ENCODE results near the gene BCORL1.

Gene BCORL1

DNA sequence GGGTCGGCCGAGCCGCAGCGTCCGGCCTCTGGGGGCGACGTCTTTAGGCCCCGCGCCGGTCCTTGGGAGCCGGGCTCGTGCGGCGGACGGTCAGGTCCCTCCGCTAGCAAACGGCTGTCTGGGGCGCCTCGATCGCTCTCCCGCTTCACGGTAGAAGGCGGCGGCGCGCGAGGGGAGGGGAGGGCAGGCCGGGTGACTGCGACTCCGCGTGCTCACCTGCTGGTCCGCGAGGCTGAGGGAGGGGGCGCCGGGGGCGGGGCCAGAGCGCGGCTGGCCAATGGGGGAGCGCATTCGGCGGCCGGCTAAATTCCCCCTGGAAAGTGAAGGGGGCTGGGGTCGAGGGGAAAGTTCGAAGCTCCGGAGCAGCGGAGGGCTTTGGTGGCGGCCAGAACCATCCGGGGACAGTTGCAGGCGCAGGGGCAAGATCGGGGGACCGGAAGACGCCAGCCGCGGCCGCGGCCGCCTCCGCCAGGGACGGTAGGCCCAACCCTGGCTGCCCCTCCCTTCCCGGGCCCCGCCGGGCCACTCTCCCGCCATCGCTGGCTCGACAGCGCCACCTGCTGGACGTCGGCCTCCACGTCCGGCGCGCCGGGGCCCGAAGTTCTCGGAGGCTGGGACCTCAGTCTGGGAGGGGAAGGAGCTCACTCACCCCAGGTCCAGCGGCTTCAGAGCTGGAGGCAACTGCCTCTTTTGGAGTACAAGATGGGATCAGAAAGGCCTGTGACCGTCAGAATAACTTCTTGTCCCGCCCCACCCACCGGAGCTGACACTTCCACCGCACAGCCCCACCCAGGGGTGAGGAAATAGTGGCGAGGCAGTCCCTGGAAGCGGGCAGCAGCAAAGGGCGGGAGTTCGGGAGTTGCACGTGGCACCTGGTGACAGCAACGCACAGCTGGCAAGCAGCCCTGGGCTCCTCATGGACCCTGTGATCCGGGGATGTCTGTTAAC lies 78.0 kb downstream of the BCORL1 start:
- peak; percentile 67 for DNase-seq

GRCh38 chrX:130066975-130067615 lies 84.7 kb downstream of the BCORL1 start:
- no peak for DNase-seq

GRCh38 chrX:130071611-130072344 lies 89.3 kb downstream of the BCORL1 start:
- DNase-seq = no peak

GRCh38 chrX:130072345-130072740 lies 89.9 kb downstream of the BCORL1 start:
- no peak for DNase-seq

DNA sequence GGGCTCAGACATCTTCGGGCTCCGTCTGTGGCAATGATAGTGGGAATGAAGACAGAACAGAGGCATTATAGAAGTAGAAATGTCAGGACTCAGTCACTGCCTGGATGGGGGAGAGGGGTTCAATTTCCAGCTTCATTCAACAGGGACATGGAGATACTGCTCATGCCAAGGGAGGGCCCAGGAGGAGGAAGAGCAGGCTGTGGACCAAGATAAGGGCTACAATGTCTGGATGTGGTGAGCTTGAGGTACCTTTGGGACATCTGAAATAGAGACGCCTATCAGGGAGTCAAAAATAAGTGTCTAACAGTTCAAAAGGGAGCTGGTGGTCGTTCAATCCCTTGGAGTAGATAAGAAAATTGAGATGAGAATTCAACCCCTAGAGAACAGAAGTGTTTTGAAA lies 93.3 kb downstream of the BCORL1 start:
- DNase-seq = no peak

DNA sequence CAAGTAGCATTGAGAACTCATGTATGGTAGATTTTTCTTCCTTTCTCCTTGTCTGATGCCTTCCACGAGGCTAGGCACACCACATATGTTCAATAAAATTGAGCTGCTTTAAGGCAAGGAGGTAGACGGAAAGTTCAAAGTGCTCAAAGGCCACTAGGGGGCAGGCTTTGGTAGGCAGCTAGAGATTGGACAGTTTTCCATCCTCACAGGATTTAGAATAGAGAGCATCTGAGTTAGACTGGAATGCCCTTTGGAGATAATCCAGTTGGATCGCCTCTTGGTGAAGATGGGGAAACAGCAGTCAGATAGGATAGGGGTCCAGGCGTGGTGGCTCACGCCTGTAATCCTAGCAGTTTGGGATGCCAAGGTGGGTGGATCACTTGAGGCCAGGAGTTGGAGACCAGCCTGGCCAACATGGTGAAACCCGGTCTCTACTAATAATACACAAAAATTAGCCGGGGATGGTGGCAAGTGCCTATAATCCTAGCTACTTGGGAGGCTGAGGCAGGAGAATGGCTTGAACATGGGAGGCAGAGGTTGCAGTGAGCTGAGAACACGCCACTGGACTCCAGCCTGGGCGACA lies 97.5 kb downstream of the BCORL1 start:
- DNase-seq = peak; percentile 58

DNA sequence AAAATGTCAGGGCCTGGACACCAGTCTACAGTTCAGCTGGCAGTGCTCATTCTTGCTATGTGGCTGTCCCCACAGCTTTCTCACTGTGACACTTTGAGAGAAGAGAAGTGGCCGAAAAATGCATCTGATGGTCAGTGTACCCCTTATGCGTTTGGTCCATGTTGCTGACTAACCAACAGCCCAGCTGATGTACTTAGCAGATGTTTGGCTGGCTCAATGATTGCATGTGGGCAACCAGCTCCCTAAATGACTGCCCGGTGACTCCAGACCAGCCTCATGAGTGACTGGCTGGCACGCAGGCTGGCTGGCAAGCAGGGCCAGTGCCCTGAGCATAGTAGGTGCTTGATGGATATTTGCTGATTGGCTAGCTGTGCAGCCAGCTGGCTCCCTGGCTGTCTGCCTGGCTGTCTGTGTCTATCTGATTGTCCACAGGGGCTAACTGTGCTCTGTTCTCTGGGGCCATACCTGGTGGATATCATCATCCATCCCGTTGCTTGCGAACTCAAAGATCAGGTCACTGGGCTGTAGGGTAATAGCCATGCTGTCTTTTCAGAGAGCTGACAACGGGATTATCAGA lies 98.4 kb downstream of the BCORL1 start:
- DNase-seq = no peak

DNA sequence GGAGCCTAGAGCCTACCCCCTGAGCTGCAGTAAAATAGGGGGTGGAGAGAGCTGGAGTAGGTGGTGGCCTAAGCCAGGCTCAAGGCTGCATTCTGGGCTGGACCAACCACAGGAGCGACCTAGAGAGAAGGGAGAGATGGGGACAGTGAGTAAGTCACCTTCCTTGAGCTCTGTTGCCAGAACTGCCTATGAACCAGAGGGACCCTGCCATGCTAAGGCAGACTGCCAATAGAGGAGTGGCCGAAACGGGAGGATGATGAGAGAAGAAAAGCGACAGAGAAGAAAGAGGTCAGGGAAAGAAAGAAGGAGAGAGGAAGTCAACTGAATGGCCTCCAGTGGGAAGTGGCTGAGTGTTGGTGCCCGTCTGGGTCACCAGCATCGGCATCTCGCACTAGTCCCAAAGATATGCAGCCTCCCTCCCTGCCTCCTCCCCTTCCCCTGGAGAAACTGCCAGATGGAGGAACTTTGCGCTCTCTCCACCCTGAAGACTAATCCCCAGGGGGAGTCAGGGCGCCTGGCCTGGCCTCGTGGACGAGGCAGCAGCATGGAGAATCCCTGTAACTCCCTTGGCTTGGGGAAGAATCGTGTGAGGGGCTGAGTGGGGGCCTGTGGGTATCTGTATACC lies 99.1 kb downstream of the BCORL1 start:
- DNase-seq = no peak

- DNase-seq = peak; percentile 82
These were observed 100.0 kb downstream of the BCORL1 start for GRCh38 chrX:130082244-130083106.

GRCh38 chrX:130083107-130083490 lies 100.7 kb downstream of the BCORL1 start:
- DNase-seq = no peak

DNA sequence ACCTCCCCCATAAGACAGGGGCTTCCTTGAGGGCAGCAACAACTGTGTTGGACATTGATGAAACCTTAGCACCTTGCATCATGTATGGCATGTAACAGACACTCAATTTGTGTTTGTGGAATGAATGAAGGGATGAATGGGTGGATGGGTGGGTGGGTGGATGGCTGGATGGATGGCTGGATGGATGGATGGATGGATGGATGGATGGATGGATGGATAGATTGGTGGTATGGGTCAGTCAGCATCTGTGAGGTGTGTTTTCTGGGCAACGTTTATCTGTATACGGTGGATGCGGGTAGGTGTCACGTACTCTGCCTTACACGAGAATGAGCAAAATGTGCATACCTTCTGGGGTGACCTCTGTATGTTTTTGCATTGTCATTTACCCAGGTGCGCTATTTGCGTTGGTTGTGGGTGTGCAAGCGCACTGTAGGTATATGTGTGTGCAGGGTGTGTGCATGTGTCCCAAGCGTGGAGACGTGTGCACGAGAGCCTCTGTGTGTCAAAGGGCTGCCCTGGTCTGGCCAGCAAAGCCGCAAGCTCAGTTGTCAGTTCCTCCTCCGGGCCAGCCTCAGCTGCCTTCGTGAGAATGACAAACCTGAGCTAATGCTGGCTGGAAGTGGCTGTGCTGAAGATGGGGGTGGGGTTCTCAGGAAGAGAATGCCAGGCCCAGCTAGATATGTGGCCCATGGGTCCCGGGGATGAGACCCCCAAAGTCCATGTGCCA lies 101.4 kb downstream of the BCORL1 start:
- DNase-seq = no peak

GRCh38 chrX:130084631-130085237 lies 102.3 kb downstream of the BCORL1 start:
- no peak for DNase-seq

DNA sequence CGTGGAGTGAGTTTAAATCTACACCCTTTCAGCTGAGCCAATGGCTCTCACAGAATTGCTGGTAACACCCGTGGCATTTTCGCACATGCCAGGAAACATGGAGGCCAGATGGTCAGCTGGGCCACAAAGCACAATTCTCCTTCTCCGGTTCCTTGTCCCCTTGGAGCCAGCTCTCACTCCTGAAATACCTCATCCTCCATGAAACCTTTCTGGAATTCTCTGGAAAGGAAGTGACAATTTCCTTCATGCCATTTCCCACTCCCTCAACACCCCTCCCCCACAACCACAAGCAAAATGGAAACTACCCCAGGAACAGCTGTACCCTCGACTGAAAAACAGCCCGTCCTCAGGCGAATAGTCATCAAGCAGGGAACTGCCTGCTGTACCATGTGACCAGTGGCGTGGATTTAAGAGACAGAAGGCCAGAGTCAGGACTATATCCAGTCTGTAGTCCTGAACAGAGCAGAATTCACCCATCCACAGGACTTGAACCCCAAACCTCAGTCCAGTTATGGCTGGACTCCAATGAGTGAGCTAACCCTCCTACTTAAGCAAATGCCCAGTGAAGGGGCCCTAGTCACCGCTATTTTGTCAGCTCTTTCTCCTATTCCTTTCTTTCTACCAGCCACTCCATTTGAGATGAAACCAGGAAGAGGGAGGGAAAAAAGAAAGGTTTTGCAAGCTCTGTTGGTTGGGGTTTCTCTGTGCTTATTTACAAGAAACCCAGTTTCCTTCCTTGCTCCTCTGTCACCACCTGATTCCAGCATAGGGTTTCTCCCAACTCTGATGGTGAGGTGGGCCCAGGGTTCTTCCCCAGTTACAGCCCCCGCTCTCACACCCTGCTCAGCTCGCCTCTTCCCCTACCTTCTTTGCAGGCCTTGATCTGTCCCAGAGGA lies 103.4 kb downstream of the BCORL1 start:
- no peak for DNase-seq

GRCh38 chrX:130086447-130087206 lies 104.2 kb downstream of the BCORL1 start:
- DNase-seq = peak; percentile 77

DNA sequence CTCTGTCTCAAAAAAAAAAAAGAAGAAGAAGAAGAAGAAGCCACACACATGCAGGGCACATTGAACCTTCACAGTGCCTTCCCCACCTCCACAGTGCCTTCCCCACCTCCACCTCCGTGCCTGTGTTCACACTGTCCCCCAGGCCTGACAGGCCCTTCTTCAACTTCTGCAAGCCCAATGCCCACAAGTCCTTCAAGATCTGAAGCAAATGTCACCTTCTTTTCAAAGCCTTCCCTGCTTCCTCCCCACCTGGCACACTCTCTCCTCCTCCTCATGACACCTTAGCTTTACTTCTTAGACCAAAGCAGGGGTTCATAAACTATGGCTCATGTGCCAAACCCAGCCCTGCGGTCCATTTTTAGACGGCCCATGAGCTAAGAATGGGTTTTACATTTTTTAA lies 107.9 kb downstream of the BCORL1 start:
- no peak for DNase-seq

DNA sequence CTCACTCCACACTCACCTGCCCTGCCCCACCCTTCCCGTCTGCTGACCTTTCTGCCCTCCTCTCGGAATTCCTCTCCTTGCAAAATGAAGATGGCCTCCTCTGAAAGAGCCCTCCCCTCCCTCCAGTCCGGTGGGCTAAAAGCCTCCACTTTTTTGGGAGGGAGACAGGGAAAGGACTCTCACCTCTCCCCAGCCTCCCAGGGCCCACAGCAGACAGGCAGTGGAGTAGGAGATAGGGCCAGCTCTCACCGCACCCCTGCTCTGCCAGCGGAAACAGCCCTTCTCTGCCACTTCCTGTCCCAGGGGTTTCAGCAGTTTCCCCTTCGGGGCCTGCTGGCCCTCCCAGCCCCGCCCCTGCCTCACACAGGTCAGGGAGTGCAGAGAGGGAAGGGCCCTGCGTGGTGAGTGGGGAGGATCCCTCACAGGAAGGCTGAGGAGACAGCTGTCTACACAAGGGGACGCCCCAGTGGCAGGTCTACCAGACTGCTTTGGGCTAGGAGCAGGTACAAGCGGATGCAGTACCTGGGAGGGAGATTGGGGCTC lies 109.6 kb downstream of the BCORL1 start:
- peak; percentile 92 for DNase-seq

DNA sequence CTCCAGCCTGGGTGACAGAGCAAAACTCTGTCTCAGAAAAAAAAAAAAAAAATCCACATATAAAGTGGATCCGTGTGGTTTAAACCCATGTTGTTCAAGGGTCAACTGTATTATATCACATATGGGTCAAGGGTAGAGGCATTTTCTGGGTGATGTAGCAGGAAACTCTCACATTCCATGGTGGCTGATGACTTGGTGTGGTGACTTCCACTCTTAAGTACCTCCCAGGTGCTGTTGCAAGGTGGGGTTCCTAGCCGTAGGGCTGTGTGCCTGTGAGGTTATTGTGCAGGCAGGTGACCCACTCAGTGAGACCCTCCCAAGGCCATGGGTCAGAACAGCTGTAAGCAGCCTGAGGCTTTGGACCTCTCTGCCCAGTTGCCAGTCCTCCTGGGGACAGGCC lies 110.8 kb downstream of the BCORL1 start:
- no peak for DNase-seq

DNA sequence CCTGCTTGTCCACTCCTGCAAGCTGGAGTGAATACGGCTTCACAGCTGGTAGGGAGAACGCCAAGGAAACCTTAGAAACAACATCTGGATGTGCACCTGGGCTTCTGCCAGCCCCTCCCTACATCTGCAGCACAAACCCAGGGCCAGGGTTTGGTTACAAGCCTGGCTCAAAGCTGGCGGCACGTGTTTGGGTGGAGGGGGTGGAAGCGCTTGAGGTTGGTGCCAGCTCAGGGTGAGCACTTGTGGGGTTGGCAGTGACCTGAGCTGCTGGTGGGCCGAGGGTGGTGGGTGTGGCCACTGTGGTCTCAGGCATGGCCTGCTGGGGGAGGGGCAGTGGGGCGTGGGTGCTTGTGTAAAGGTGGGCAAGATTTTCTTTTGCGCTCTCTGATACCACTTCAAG lies 112.3 kb downstream of the BCORL1 start:
- DNase-seq = no peak
